Measurements from ENCODE around the gene MB21D2.

GRCh38 chr3:192812743-192813383 lies 104.8 kb downstream of the MB21D2 start:
- TF ChIP-seq EZH2phosphoT487 (IDR thresholded peaks at IDR 0.05; ENCODE audit: borderline replicate concordance, low read length) = no peak
- TF ChIP-seq CTCF (conservative IDR thresholded peaks at IDR 0.05; ENCODE audit: low read depth, low read length) = peak; percentile 81
